ENCODE results near the gene ADAM15. TPM values are rescaled to one million over a fixed set of nuclear protein-coding genes. Genes with fewer than 3 reads are reported as not detected.
A peak's percentile ranks its signal among the peaks of the same experiment; 100 is the strongest.

The ADAM15 gene, protein sequence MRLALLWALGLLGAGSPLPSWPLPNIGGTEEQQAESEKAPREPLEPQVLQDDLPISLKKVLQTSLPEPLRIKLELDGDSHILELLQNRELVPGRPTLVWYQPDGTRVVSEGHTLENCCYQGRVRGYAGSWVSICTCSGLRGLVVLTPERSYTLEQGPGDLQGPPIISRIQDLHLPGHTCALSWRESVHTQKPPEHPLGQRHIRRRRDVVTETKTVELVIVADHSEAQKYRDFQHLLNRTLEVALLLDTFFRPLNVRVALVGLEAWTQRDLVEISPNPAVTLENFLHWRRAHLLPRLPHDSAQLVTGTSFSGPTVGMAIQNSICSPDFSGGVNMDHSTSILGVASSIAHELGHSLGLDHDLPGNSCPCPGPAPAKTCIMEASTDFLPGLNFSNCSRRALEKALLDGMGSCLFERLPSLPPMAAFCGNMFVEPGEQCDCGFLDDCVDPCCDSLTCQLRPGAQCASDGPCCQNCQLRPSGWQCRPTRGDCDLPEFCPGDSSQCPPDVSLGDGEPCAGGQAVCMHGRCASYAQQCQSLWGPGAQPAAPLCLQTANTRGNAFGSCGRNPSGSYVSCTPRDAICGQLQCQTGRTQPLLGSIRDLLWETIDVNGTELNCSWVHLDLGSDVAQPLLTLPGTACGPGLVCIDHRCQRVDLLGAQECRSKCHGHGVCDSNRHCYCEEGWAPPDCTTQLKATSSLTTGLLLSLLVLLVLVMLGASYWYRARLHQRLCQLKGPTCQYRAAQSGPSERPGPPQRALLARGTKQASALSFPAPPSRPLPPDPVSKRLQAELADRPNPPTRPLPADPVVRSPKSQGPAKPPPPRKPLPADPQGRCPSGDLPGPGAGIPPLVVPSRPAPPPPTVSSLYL
- total RNA-seq (268 and 299 TPM in 2 replicates), polyA plus RNA-seq (295 and 397 TPM in 2 replicates), polyA minus RNA-seq (240 and 273 TPM in 2 replicates), Bru-seq, nascent RNA (percentile 69 among the genes with signal in this experiment), BruChase-seq, experiment 1, labeled RNA remaining after a 6-hour chase (percentile 88 among the genes with signal in this experiment), BruChase-seq, experiment 2, labeled RNA remaining after a 2-hour chase (percentile 86 among the genes with signal in this experiment)
- polyA plus RNA-seq (2011; cell fraction: cytosol; rRNA removed): 175 and 217 TPM in 2 replicates
- 279 and 369 TPM in 2 replicates for polyA plus RNA-seq (2011; cell fraction: nucleus; rRNA removed)
- polyA plus RNA-seq (2012): 163 and 171 TPM in 2 replicates
- polyA minus RNA-seq (2011; cell fraction: cytosol; rRNA and poly(A)+ RNA removed): 215 TPM
- polyA minus RNA-seq (2011; cell fraction: nucleus; rRNA and poly(A)+ RNA removed): 94.3 and 106 TPM in 2 replicates
- long read RNA-seq, transcript ADAM15-201 (21 exons, 2,799 nt): major isoform, 25 of 61 reads
- long read RNA-seq, partial matches to known transcripts: 21 of 61 reads
- long read RNA-seq, other reads (novel, unspliced or antisense): 9 of 61 reads

DNA sequence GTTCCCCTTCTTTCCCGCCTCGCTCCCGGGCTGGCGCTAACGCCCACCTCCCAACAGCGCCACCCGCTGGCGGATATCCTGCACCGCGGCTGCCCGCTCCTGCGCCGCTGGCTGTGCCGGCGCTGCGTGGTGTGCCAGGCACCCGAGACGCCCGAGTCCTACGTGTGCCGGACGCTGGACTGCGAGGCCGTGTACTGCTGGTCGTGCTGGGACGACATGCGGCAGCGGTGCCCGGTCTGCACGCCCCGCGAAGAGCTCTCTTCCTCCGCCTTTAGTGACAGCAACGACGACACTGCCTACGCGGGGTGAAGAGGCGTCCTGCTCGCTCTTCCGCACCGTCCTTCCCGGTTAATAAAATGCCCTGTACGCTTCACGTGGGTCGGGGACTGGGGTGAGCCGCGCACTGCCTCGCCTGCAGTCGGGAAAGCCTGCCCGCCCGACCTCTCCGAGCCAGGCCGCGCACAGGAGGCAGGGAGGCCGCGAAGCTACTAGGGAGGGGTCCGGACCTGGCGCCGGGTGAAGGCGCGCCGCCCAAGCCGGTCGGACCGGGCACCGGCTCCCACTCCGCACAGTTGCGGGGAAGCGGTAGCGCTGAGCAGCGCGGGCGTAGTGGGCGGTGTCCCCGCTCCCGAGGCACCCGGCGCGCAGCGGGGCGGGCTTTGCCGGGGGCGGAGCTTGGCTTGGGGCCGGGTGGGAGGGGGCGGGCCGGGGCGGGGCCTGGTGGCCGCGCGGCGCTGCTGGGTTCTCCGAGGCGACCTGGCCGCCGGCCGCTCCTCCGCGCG, at the start of gene ADAM15:
Gene ADAM15, plus strand, starts transcription at position 757 of the 782 bp plus-strand sequence. CDS start 71 bp downstream, outside the sequence.
- peak; percentile 86 for FAIRE-seq

More for the DNA sequence above, at the start of gene ADAM15:
- H3K4me2 ChIP-seq (ENCODE audit: insufficient read depth, low read length): peak within 1 kb of the TSS; percentile 86
- H3K27me3 ChIP-seq (ENCODE audit: control insufficient read depth in 2 of 2, insufficient read depth in 2 of 2, low read length in 2 of 2): no peaks in the 10 kb centered on the region
- dilution Hi-C loops (cut with MboI; ENCODE audit: extremely low pct_ligation_motif_present, low sequenced_read_pairs) (no loop called here), intact Hi-C loops (cut with micrococcal nuclease) (loop anchor here (1.0 to 2.0 kb wide), 3 partner anchors 33 to 90 kb away; partner anchors contain the start of genes PYGO2 and ZBTB7B)
- peak within 1 kb of the TSS; percentile 53 for H3K27ac ChIP-seq (ENCODE audit: insufficient read depth, low read depth, low read length)
- H3K9ac ChIP-seq (replicated peaks; ENCODE audit: extremely low read depth, insufficient read depth, low read length): peak within 1 kb of the TSS; percentile 46
- ChIA-PET POLR2A (interaction anchor here (0.7 to 1.6 kb wide), 2 partner anchors 34 to 142 kb away, joined by 3 to 4 read pairs; no protein-coding TSS in a partner anchor), CTCF (interaction anchor here (0.5 to 6.1 kb wide), 36 partner anchors 8 to 143 kb away, joined by 3 to 59 read pairs (median 5); partner anchors contain the start of genes DCST1, DCST2, EFNA3 and EFNA4)
- H3K9me1 ChIP-seq (replicated peaks; ENCODE audit: control insufficient read depth, extremely low read depth, insufficient read depth, low read length): no peaks in the 10 kb centered on the region
- H4K20me1 ChIP-seq (replicated peaks; ENCODE audit: control insufficient read depth, extremely low read depth, insufficient read depth, low read length): no peaks in the 10 kb centered on the region
- no TSS peak for BruUV-seq (replicated peaks)
- DNase-seq (ENCODE audit: low read depth, low spot score): peak; percentile 81
- peak within 1 kb of the TSS; percentile 73 for H2AFZ ChIP-seq (ENCODE audit: low read depth, low read length)
- H3K9me3 ChIP-seq (replicated peaks; ENCODE audit: control insufficient read depth, insufficient read depth, low read length): no peaks in the 10 kb centered on the region
- TF ChIP-seq, protein P1, sequence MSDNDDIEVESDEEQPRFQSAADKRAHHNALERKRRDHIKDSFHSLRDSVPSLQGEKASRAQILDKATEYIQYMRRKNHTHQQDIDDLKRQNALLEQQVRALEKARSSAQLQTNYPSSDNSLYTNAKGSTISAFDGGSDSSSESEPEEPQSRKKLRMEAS (IDR thresholded peaks at IDR 0.05; ENCODE audit: insufficient read depth, insufficient read length): peak; percentile 30
- peak; percentile 46 for TF ChIP-seq MYC (IDR thresholded peaks at IDR 0.05; ENCODE audit: low read depth, low read length)
- no peak for TF ChIP-seq FOS (IDR thresholded peaks at IDR 0.05; ENCODE audit: borderline replicate concordance, insufficient read depth, low read length)
- TF ChIP-seq, protein P2, sequence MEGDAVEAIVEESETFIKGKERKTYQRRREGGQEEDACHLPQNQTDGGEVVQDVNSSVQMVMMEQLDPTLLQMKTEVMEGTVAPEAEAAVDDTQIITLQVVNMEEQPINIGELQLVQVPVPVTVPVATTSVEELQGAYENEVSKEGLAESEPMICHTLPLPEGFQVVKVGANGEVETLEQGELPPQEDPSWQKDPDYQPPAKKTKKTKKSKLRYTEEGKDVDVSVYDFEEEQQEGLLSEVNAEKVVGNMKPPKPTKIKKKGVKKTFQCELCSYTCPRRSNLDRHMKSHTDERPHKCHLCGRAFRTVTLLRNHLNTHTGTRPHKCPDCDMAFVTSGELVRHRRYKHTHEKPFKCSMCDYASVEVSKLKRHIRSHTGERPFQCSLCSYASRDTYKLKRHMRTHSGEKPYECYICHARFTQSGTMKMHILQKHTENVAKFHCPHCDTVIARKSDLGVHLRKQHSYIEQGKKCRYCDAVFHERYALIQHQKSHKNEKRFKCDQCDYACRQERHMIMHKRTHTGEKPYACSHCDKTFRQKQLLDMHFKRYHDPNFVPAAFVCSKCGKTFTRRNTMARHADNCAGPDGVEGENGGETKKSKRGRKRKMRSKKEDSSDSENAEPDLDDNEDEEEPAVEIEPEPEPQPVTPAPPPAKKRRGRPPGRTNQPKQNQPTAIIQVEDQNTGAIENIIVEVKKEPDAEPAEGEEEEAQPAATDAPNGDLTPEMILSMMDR (IDR thresholded peaks at IDR 0.05; ENCODE audit: extremely low read depth in 1 of 2, insufficient read depth in 1 of 2, low read depth in 1 of 2, low read length in 2 of 2): peak; percentile 94 to 99
- H3K79me2 ChIP-seq (ENCODE audit: control insufficient read depth, insufficient read depth, low read length): peaks cover 21% of the 10 kb centered on the region
- peaks cover 0 to 7% of the 10 kb centered on the region in 2 experiments for H3K36me3 ChIP-seq (ENCODE audit: control insufficient read depth in 2 of 2, extremely low read depth in 1 of 2, insufficient read depth in 2 of 2, low read length in 2 of 2)
- H3K4me3 ChIP-seq (replicated peaks in 1 of 3; ENCODE audit: insufficient read depth in 1 of 3, low read depth in 1 of 3, low read length in 3 of 3): peak within 1 kb of the TSS; percentile 66 to 75 (median 74)
- peaks cover 24% of the 10 kb centered on the region for H3K4me1 ChIP-seq (ENCODE audit: control insufficient read depth, extremely low read depth, insufficient read depth, low read length)

Measured in endothelial cell of umbilical vein (primary cell).